ENCODE measurements around the gene UCN.
"Not testable (repeated sequence)": the region's sequence is repeated elsewhere in the genome, so short reads cannot be mapped to it uniquely, and the experiment has no call there.

The UCN gene, protein sequence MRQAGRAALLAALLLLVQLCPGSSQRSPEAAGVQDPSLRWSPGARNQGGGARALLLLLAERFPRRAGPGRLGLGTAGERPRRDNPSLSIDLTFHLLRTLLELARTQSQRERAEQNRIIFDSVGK

GRCh38 chr2:27308359-27308881 is at the start of gene UCN:
TSS of gene UCN (minus strand) at chr2:27308445. CDS start at chr2:27307895, 550 bp downstream.
- no peak for DNase-seq (ENCODE audit: low read depth in 2 of 2)

DNA sequence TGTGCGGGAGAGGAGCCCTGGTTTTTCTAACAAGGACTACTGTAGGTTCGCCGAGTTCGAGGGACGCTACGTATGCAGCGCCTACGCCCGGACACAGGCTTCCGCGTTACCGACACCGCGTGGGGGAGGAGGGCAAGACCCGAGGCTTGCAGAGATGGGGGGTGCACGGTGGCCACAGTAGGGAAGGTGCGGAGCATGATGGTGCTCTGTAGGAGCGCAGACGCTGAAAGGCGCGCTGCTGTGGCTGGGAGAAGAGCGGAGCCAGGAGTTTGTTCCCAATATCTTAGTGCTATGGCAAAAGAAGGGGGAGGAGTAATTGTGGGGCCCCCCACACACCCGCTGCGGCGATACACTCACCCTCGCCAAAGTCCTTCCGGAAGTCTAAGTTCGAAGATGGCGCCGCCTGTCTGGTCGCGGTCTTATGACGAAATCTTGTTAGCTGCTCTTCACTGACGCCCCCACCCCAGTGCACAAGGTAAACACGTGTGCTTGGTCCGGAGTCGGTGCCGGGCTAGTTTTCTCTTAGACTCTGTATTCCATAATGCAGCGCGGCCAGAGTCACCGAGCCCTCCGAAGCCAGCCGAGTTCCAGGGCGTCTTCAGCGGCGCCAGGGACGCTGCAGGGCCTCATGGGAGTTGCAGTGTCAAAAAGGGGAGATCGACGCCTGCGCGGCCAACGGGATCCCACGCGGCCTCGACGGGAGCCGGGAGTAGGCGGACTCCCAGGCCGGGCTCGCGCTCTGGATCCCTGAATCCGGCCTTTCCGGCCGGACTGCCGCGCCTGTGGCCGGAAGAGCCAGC is 48.3 kb upstream of the UCN start, which contains the start of gene GTF3C2:
Gene GTF3C2, minus strand, starts transcription at position 383 of the 800 bp plus-strand sequence. CDS start 13,210 bp downstream, outside the sequence.
- peak; percentile 85 to 92 for DNase-seq (ENCODE audit: low read depth in 2 of 2)

DNA sequence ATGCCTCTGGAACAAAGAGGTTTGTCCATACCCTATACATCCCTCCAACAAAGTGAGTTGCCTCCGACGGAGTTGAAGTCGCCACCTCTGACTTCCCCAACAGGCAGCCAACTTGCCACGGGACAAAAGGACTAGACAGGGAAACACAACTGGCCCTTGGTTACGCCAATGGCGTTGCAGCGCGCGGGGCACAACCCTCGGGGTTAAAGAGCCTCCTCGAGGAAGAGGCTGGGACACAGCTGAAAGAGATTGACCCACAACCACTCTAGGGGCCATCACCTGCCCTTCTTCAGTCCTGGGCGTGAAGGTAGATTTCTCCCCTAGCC is 47.8 kb upstream of the UCN start:
- no peak for DNase-seq (ENCODE audit: low read depth in 2 of 2)

DNA sequence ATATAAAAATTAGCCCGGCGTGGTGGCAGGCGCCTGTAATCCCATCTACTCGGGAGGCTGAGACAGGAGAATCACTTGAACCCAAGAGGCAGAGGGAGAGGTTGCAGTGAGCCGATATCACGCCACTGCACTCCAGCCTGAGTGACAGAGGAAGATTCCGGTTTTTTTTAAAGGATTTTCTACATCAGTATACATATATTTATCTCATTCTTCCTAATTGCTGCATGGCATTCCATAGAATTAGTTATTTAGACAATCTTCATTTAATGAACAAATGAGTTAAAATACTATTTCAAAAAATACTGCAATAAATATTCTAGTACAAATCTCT is 46.3 kb upstream of the UCN start:
- no peak for DNase-seq (ENCODE audit: low read depth in 2 of 2)

GRCh38 chr2:27353762-27354596 is 45.7 kb upstream of the UCN start:
- DNase-seq (ENCODE audit: low read depth in 2 of 2) = no peak

GRCh38 chr2:27353386-27353761 is 45.1 kb upstream of the UCN start:
- DNase-seq (ENCODE audit: low read depth in 2 of 2) = not testable (repeated sequence)

GRCh38 chr2:27351802-27352598 is 43.8 kb upstream of the UCN start:
- DNase-seq (ENCODE audit: low read depth in 2 of 2) = no peak

DNA sequence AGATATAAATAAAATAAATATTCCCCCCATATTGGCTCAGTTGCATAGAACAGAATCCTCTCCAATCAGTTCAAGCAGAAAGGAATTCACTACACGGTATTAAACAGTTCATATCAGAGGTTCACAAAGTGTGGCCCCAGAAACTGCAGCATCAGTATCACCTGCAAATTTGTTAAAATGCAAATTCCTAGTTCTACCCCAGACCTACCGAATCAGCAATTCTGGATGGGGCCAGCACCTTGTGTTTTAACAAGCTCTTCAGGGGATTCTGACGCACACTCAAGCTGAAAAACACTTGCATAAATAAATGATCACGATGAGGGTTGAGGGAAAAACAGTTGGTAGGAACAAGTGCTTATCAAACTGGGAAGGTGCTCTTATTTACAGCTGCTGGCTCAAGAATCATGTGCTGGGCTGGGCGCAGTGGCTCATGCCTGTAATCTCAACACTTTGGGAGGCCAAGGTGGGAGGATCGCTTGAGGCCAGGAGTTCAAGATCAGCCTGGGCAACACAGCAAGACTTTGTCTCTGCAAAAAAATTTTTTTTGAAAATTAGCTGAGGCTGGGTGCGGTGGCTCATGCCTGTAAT is 42.0 kb upstream of the UCN start:
- DNase-seq (ENCODE audit: low read depth in 2 of 2) = no peak

- no peak for DNase-seq (ENCODE audit: low read depth in 2 of 2)
Measured at GRCh38 chr2:27347641-27348040, 39.4 kb upstream of the UCN start.

- DNase-seq (ENCODE audit: low read depth in 2 of 2) = no peak
Measured at GRCh38 chr2:27336173-27336572, 27.9 kb upstream of the UCN start.

GRCh38 chr2:27335311-27335710 is 27.1 kb upstream of the UCN start:
- DNase-seq (ENCODE audit: low read depth in 2 of 2) = no peak

DNA sequence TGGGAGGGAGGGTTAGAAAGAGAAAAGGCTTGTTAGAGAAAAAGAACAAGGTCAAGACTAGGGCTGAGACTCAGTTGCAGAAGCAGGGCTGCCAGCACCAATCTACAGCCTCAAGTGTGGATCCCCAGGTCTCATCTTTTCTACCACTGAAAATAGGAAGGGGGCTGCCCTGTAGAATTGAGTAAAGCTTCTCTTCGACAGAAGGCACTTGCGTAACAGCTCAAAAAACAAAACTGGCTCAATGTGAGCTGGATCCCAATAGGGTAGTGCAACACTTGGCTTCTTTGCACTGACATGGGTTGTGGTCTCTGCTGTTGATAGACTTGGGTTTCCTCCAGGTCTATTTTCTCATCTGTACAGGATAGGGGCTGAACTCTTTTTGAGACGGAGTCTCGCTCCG is 16.5 kb upstream of the UCN start:
- no peak for DNase-seq (ENCODE audit: low read depth in 2 of 2)

DNA sequence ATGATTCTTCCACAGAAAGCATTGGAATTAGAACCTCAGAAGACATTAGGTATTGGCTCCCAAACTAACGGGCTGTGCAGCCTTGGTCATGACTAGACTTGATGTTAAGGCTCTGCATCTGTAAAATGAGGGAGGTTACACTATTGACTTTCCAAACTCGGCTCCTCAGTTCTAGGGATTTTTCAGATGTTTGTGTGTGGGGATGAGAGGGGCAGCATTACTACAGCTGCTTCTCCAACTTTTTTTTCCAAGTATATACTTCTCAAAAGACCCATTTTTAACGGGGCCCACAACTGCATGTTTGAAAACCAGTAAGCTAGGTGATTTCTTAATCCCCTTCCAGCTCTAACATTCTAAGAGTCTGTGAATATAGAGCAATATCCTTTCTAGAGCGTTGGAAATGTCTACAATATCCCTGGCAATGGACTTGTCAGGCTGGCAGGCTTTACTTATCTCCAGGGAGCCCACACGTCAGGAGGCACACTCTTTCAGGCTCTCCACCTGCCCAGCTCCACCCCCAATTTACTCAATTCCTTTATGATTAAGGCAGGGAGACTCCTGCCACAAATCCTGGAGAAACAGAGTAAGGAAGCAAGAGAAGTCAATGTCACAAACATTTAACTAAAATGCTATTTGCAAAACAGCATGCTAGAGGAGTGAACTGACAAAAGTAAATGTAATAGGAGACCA is 15.5 kb upstream of the UCN start:
- DNase-seq (ENCODE audit: low read depth in 2 of 2) = no peak

DNA sequence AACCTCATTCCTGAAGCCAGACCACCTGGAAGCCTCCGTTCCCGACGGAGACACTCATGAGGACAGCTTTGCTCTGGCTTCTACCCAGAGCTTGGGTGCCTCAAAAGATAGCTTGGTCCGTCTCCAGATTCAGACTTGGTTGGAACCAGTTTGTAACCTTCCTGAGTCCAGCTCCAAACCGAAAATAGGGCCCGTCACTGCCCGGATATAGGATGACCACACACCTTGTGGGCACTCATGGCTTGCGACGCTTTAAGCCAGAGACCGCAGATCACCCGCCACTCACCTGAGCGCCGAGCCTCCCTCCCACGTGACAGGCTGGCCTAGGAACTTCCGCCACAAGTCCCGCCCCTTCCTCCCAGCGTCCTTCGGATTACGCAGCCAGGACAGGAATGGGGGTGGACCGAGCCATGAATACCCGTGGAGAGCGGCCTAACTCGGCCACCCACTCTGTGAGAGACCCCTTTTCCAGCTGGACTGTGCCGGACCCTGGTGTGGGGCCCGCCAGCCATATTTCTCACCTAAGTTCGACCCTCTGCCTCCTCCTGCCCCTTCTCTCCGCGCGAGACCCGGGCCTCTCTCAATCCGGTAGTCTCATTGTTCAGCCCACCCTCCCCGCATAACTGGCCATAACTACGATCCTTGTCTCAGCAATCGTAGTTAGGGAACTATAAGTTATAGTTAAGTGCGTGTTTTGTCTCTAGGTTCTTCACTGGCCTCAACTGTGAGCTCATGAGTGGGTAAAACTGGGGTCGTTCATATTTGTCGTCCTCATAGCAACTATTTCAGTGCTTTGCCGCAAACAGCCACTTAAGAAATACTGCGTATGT is 14.7 kb upstream of the UCN start, which contains the start of gene MPV17:
Gene MPV17, minus strand, starts transcription at position 332 of the 830 bp plus-strand sequence. CDS start 580 bp downstream, outside the sequence.
- peak; percentile 70 to 75 for DNase-seq (ENCODE audit: low read depth in 2 of 2)

GRCh38 chr2:27322301-27322765 is 14.1 kb upstream of the UCN start:
- no peak for DNase-seq (ENCODE audit: low read depth in 2 of 2)

GRCh38 chr2:27320958-27321543 is 12.8 kb upstream of the UCN start:
- no peak for DNase-seq (ENCODE audit: low read depth in 2 of 2)

GRCh38 chr2:27319839-27320238 is 11.6 kb upstream of the UCN start:
- DNase-seq (ENCODE audit: low read depth in 2 of 2) = not testable (repeated sequence)

- no peak for DNase-seq (ENCODE audit: low read depth in 2 of 2)
Measured at GRCh38 chr2:27316655-27317412, 8.6 kb upstream of the UCN start.
